NCI-H446 treated with DMSO at 0.1 percent for 48 hours (cell line): Measurements from ENCODE around the gene ERG28.
"Not testable (repeated sequence)": the region's sequence is repeated elsewhere in the genome, so short reads cannot be mapped to it uniquely, and the experiment has no call there.

Experiments used
- DNase-seq: peaks from one replicate; lab custom pipeline; 2025; lab: John Stamatoyannopoulos, UW

Gene ERG28

DNA sequence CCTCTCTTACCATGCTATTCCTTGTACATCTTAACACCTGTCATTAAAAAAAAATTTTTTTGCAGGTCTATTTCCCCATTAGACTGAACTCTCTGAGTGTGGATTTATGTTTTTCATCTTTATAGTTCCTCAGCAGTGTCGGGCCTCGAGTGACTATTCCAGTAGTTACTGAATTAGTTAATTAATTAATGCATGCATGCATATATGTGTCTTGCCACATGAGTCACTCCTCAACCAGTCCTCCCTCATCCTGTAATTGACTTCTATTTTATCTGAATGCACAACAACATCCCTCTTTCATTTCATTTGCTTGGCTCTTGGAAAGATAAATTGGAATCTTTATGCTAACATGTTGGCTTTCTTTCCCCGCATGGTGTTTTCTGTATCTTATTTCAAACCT, 35.6 kb downstream of the ERG28 start:
- DNase-seq = no peak

DNA sequence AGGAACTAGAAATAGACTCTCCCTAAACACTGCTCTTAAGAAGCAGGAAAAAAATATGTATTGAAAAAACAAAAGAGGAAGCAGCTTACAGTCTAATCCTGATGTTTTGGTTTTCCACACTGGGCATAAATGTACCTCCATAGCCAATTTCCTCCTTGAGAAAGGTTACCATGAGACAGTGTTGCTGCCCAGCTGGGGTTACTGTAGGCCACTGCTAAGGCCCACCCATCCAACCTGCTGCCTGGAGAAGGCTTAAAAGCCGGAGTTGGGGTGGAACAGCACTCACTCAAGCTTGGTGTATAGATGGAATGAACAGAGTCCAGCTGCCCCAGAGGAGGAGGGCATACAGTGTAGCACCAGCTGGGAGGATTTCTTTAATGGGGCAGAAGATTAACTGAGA, 41.1 kb downstream of the ERG28 start:
- DNase-seq = no peak

DNA sequence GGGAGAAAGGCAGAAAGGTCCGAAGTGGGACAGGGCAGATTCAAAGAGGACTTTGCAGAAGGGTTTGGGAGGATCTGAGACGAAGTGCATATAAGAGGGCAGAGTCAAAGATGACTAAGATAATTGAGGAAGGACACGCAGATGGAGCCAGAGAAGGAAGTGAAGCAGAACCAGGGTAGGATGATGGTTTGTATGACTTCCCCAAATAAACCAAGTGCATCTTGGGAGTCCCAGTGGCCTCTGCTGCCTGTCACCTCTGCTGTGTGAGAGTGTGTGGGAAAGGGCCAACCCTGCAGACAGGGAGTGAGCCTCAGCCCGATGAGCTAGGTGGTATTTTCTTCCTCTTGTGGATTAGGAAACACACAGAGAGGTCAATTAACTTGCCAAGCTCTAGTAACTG, 45.5 kb downstream of the ERG28 start:
- no peak for DNase-seq

DNA sequence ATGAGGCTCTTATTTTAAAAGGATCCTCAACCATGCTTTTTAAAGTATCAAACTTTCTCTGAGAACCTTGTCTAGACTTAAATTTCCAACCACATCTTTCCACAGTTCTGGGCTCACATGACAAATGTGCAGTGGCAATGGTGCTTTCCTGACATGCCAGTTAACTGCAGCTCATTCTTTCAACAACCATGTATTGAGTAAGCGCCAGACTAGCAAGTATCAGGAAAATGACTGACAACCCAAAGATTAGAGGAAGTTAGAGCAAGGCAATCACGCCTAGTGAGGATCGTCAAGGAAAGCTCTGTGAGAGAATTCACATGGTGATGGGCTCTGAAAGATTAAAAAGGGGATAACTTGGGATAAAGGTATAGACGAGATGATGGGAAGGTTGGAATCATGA, 46.5 kb downstream of the ERG28 start:
- no peak for DNase-seq

DNA sequence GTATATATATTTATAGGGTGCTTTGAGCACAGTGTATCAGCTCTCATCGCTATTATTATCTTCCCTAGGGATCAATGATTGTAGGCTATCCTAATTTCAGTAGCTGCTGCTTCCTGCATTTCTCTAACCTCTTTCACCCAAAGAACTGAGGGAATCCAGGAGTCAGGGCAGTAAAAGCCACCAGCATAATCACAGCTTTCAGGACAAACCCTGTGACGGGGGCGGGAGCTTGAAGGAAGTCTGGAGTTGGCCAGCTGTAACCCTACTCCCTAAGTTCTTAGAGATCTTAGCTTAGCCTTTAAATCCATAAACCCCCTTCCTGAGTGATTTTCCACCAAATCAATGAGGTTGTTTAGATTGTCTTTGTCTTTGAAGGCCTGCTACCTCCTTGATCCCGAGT, 48.5 kb downstream of the ERG28 start:
- no peak for DNase-seq

DNA sequence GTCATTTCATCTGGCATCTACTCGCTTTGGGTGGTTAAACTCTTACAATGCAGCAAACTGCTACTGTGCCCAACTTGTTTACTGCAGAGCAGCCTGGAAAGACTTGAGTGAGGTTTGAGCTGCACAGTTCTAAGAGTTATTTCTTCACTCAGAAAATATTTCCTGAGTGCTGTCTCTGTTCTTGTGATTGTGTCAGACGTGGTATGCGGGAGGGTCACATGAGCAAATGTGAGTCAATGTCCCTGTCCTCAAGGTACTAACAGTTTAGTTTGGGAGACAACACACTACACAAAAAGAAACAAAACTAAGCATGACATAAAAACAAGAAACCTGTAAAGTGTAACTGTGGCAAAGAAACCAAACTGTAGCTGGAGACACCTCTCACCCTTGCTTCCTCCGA, 49.8 kb downstream of the ERG28 start:
- DNase-seq = no peak

DNA sequence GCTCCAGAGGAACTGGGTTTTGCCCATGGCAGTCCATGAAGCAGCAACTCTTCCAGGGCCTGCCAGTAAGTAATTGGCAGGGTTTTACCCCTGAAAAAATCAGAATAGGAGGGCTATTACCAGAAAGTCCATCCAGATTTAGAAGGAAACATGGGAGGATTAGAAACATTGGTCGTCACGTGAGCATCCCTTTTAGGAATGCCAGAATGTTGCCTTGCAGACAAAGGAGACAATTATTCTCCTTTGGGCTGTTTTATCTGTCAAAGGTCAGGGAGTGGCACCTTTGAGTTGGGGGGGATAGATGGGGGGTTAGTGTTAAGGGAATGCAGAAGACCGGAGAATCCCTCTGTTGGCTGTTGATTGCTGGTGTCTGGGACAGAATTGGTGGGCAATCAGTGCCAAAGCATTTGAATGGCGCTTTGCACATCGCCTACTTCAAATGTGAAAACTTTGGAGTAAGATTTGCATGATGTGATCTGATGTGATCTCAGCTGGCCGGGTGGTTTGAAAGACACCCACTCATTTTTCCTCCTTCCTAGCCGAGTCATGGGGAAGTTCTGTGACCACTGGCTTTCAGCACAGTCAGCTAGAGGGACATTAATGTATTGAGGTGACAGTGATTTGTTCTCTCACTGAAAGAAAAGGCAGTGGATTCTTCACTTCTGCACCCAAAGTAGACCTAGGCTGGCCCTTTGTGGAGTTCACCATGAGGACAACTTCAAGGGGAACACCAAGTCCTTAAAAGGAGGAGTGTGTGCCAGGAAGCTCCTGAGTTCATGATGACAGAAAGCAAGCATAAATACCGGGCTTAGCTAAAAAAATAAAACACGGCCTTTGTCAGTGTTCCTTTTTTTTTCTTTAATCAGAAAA, 50.8 kb downstream of the ERG28 start:
- no peak for DNase-seq

DNA sequence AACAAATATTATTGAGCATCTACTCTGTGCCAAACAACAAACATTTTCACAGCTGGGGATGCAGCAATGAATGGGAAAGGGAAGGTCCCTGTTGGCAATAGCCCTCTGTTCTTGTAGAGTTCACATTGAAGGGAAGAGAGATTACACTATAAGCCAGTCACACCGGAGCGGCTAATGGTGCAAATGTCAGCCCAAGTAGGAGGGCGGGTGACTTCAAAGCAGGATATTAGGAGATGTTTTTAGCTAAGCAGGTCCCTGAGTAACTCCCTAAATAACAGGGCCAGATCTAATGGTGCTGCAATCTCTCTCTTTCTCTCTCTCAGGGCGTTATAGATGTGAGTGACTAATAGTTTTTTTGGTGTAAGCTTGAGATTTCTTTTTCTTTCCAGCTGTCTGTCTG, 51.6 kb downstream of the ERG28 start:
- DNase-seq = no peak

DNA sequence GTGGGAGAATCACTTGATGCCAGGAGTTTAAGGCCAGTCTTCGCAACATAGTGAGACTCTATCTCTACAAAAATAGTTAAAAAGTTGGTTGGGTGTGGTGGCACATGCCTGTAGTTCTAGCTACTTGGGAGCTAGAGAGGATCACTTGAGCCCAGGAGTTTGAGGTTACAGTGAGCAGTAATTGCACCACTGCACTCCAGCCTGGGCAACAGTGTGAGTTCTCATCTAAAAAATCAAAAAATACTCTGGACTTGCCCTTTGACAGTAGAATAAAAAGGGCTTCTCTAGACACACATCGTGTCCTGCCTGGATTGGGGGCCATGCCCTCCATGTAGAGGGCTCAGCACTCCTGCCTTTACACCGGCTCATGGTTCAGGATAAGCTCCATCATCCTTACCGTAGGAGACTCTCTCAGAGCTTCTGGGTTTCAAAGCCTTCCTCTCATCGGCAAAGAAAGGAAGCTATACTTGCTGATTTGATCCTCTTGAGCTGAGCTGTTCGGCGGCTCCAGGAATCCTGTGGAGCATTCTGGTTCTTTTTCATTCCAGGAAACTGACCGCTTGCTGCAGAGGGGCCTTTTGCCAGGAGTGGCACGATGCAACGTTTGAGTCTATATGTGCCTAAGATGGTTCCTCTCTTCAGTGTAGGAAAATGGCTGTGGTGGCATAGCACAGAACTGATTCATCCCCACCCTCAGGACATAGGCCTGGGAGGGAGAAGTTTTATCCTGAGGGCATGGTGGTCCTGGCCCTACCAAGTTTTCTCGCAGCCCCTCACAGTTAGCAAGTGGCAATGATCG, 52.6 kb downstream of the ERG28 start:
- no peak for DNase-seq

DNA sequence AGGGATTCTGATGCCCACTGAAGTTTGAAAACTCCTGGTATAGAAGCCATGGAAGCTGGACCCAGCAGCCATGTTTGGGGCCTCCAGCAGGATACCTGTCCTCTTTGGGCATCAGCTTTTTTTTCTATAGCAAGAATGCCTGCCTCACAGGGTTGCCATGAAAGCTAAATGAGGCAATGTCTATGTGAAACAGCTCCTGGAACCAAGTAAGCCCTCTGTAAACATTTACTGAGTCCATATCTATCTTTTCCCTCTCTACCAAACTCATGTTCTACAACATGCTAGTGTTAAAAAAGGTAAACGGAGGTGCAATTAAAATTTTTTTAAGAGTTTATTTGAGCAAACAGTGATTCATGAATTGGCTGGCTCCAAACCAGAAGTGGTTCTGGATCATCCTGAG, 53.6 kb downstream of the ERG28 start:
- DNase-seq = no peak

DNA sequence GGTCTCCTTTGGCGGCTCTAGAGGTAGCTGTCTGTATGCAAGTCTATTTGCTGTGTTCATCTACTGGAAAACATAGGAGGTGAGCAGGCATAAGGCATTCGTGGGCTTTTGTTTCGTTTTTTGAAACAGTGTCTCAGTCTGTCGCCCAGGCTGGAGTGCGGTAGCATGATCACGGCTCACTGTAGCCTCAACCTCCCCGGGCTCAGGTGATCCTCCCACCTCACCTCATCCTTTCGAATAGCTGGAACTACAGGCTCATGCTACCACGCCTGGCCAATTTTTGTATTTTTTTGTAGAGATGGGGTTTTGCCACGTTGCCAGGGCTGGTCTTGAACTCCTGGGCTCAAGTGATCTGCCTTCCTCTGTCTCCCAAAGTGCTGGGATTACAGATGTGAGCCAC, 54.8 kb downstream of the ERG28 start:
- no peak for DNase-seq

DNA sequence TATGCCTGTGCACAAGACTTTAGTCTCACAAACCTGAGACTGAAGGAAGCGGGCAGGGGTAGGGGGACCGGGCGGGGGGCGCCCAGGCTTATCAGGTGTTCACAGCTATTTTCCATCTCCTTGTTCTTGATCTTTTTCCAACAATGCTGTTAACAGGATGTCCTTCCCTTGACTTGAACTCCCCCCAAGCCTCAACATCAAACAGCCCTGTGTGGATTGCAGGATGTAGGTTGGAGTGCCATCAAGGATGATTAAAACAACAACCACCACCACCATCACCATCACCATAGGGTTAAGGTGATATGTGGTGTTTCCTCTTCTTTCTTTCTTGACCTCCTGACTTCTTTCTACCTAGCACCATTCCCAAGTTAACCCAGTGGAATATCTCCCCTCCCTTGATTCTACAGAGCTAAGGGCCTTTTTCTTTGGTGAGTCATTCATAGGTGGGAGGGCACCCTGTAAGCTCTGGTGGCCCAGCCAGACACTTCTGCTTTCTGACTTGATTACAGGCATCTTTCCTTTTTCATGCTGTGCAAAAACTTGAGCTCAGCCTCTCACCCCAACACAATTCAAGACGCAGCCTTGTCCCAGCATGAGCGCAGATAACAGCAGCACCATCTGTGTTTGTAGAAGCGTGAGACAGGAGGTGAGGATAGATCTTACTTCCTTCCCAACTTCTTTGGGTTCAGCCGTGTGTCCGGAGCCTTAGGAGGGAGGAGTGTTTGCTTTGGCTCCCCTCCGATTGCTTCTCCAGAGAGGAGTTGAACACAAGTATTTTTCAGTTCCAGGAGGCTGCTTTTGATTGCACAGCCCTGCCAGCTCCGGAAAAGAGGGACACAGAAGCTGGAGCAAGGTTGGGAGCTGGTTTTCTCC, 55.5 kb downstream of the ERG28 start:
- no peak for DNase-seq

DNA sequence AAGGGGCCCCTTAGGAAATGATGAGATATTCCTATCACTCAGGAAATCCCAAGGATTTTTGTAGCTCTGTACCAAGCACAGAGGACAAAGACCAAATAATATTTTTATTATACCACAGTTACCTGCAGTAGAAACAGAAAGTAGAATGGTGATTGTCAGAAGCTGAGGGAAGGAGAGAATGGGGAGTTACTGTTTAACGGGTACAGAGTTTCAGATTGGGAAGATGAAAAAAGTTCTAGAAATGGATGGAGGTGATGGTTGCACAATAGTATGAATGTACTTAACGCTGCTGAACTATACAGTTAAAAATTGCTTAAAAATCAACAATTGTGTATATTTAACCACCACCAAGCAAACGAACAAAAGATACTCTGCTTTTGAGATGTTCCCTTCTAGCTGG, 58.2 kb downstream of the ERG28 start:
- DNase-seq = no peak

DNA sequence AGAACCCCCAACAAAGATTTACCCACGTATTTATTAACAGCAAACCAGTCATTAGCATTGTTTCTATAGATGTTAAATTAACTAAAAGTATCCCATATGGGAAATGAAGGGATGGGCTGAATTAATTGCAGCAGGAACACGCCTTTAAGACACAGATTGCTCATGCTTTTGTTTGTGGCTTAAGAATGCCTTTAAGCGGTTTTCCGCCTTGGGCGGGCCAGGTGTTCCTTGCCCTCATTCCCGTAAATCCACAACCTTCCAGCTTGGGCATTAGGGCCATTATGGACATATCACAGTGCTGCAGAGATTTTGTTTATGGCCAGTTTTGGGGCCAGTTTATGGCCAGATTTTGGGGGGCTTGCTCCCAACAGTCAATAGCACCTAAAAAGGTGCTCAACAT, 59.6 kb downstream of the ERG28 start:
- not testable (repeated sequence) for DNase-seq

DNA sequence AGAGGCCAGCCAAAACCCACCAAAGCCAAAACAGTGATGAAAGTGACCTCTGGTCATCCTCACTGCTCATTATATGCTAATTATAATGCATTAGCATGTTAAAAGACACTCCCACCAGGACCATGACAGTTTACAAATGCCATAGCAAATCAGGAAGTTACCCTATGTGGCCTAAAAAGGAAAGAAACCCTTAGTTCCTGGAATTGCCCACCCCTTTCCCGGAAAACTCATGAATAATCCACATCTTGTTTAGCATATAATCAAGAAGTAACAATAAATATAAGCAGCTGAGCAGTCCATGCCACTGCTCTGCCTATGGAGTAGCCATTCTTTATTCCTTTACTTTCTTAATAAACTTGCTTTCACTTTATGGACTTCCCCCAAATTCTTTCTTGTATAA, 60.6 kb downstream of the ERG28 start:
- DNase-seq = not testable (repeated sequence)
